Transverse colon (tissue), 4 donors: Measurements from ENCODE around the gene FLT1. TPM values are rescaled to one million over a fixed set of nuclear protein-coding genes. Genes with fewer than 3 reads are reported as not detected.

ENCODE experiments used
- DNase-seq: peaks from one replicate; pipeline ENCODE4 v3.0.0-alpha.2; 2019
- H3K27ac ChIP-seq, 4 donors: fragments of 200-600 bp; sonication (generic); 2 replicates each; pipeline ENCODE4 v1.5.1; 2016 to 2018; ENCODE audit warnings: inconsistent platforms in 4 of 4
- H3K27me3 ChIP-seq: fragments of 200-600 bp; sonication (generic); 2 replicates; pipeline ENCODE4 v1.5.1; 2017; ENCODE audit warnings: inconsistent platforms
- H3K36me3 ChIP-seq, 4 donors: fragments of 200-600 bp; sonication (generic); 2 replicates each; pipeline ENCODE4 v1.5.1; 2017 to 2019; ENCODE audit warnings: inconsistent platforms in 4 of 4
- H3K4me1 ChIP-seq, 4 donors: fragments of 200-600 bp; sonication (generic); 2 replicates each; pipeline ENCODE4 v1.5.1; 2017 to 2020; ENCODE audit warnings: inconsistent platforms in 4 of 4
- H3K4me3 ChIP-seq, 4 donors: fragments of 200-600 bp; sonication (generic); 1 replicate in 1 of 4; 2 replicates in 3 of 4; pipeline versions ENCODE4 v1.5.1 to v1.6.1; 2017 to 2019; ENCODE audit warnings: inconsistent platforms in 4 of 4
- H3K9me3 ChIP-seq, 2 donors: fragments of 200-600 bp; sonication (generic); 2 replicates each; pipeline ENCODE4 v1.5.1; 2017 to 2019; ENCODE audit warnings: inconsistent platforms in 2 of 2
- CTCF ChIP-seq, 5 experiments: fragments of 200-600 bp in 3 of 5; fragments of 450-650 bp in 2 of 5; sonication (generic) in 3 of 5; IDR thresholded peaks; 1 replicate in 2 of 5; 2 replicates in 3 of 5; pipeline ENCODE4 v1.5.1; 2016 to 2017; ENCODE audit warnings: antibody characterized with exemption in 5 of 5, inconsistent platforms in 3 of 5, mild to moderate bottlenecking in 2 of 5, moderate library complexity in 1 of 5
- EP300 ChIP-seq: sonication (generic); formaldehyde crosslinking; IDR thresholded peaks from one replicate; pipeline ENCODE4 v1.6.1; 2017; ENCODE audit warnings: antibody characterized with exemption, low read depth
- POLR2A ChIP-seq: fragments of 450-650 bp; IDR thresholded peaks from one replicate; pipeline ENCODE4 v1.6.1; 2016; ENCODE audit warnings: antibody characterized with exemption, mild to moderate bottlenecking, moderate library complexity
- POLR2AphosphoS5 ChIP-seq, 3 donors: sonication (generic); formaldehyde crosslinking; IDR thresholded peaks; one replicate each; pipeline ENCODE4 v1.6.1; 2016; ENCODE audit warnings: antibody characterized with exemption in 3 of 3
- WGBS, 2 donors: methylation state at CpG; one replicate each; pipeline ENCODE4 v1.1.5; 2018; ENCODE audit warnings: low coverage in 1 of 2; 5-methylcytosine and 5-hydroxymethylcytosine counted together
- in situ Hi-C, 4 donors: fragments of 200-750 bp; cut with MboI; loops; one replicate each; pipeline versions ENCODE4 v1.15.0 to v1.15.1; 2017; ENCODE audit warnings: low sequenced_read_pairs in 3 of 4, low pct_ligation_motif_present in 1 of 4, low pct_unique_long_range_greater_than_20kb in 1 of 4
- intact Hi-C: fragments of 100-400 bp; cut with DNase I; formaldehyde crosslinking; loops from one replicate; pipeline ENCODE4 v1.15.1; 2023; ENCODE audit warnings: low total_unique reads
- total RNA-seq, 4 donors: library from RNA; depleted of rRNA; stranded (reverse); fragments of >200 nt; gene quantifications; one replicate each; pipeline ENCODE4 v1.1.0, GENCODE V29; 2016

Gene FLT1
- total RNA-seq, 4 donors from 2014 or later, result 2.6 to 8.4 (median 3.5) TPM

DNA sequence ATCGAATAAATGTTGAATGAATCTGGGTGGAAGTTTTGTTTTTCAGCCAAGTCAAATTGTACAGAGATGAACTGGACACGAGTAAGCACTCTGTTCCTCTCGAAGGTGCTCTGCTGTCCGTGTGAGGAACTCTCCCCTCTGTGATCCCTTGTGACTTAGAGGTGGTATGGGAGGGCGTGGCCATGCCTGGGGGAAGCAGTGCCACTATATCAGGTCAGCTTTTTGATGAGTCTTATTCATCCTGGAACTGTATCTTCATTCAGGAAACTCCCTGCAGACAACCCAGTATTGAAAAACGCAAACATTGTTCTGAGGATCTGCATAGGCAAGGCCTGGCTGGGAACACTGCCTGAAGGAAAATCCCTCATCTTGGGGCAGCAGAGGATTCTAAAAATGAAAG lies 45.7 kb upstream of the FLT1 start:
- no peak overlapping the region for H3K27ac ChIP-seq
- no peak overlapping the region for H3K4me3 ChIP-seq
- H3K9me3 ChIP-seq, result no peaks in the 10 kb centered on the region
- peaks cover 0 to 6% (median 0%) of the 10 kb centered on the region in 4 donors for H3K4me1 ChIP-seq
- peaks cover 4% of the 10 kb centered on the region for H3K27me3 ChIP-seq
- in situ Hi-C loops, result no loop called here
- intact Hi-C loops, result no loop called here
- H3K36me3 ChIP-seq, result no peaks in the 10 kb centered on the region
- no peak for TF ChIP-seq POLR2AphosphoS5 (IDR thresholded peaks at IDR 0.05)
- TF ChIP-seq POLR2A, result no peak
- TF ChIP-seq CTCF (IDR thresholded peaks at IDR 0.05), result no peak
- TF ChIP-seq EP300, result no peak
- no peak for DNase-seq
- 48 to 86% methylated on average over 2 to 6 of the region's 6 CpGs for WGBS, 2 donors

GRCh38 chr13:28539625-28540286 lies 44.8 kb upstream of the FLT1 start:
- no peaks in the 10 kb centered on the region for H3K36me3 ChIP-seq
- in situ Hi-C loops (no loop called here), intact Hi-C loops (no loop called here)
- DNase-seq, result no peak
- H3K27ac ChIP-seq, result no peak overlapping the region
- no peak overlapping the region for H3K4me3 ChIP-seq
- H3K27me3 ChIP-seq, result peaks cover under 1% of the 10 kb centered on the region
- H3K9me3 ChIP-seq, result no peaks in the 10 kb centered on the region
- TF ChIP-seq POLR2A, result no peak
- no peaks in the 10 kb centered on the region for H3K4me1 ChIP-seq
- 79 to 100% methylated on average over 1 to 2 of the region's 2 CpGs for WGBS, 2 donors

GRCh38 chr13:28538932-28539331 lies 44.0 kb upstream of the FLT1 start:
- WGBS, 2 donors, result 71% methylated on average over 3 of the region's 3 CpGs
- no peaks in the 10 kb centered on the region for H3K36me3 ChIP-seq
- no peak overlapping the region for H3K4me3 ChIP-seq
- DNase-seq, result no peak
- H3K9me3 ChIP-seq, result no peaks in the 10 kb centered on the region
- H3K27ac ChIP-seq, result no peak overlapping the region
- in situ Hi-C loops, result no loop called here
- H3K4me1 ChIP-seq, result no peaks in the 10 kb centered on the region
- peaks cover 5% of the 10 kb centered on the region for H3K27me3 ChIP-seq
- intact Hi-C loops, result no loop called here
- no peak for TF ChIP-seq EP300
- TF ChIP-seq POLR2A, result no peak

- H3K36me3 ChIP-seq, result no peaks in the 10 kb centered on the region
- intact Hi-C loops (no loop called here), in situ Hi-C loops (no loop called here)
- no peak overlapping the region for H3K27ac ChIP-seq
- 29 to 41% methylated on average over 3 of the region's 3 CpGs for WGBS, 2 donors
- no peak for DNase-seq
- peaks cover 0 to 8% (median 3%) of the 10 kb centered on the region in 4 donors for H3K4me1 ChIP-seq
- H3K4me3 ChIP-seq, result no peak overlapping the region
- H3K27me3 ChIP-seq, result peaks cover 22% of the 10 kb centered on the region
- TF ChIP-seq POLR2A (no peak), CTCF (IDR thresholded peaks at IDR 0.05) (no peak), EP300 (no peak), POLR2AphosphoS5 (IDR thresholded peaks at IDR 0.05) (no peak)
- no peaks in the 10 kb centered on the region for H3K9me3 ChIP-seq
These were observed 42.2 kb upstream of the FLT1 start for GRCh38 chr13:28537171-28537570.

- WGBS, 2 donors, result 80% methylated on average over 3 of the region's 3 CpGs; no CpG with 5 or more reads in 1 of the 2 donors
- no peak for TF ChIP-seq CTCF (IDR thresholded peaks at IDR 0.05)
- TF ChIP-seq EP300, result no peak
- TF ChIP-seq POLR2AphosphoS5 (IDR thresholded peaks at IDR 0.05), result no peak
- TF ChIP-seq POLR2A, result no peak
- Histone ChIP-seq H3K36me3 (no peaks in the 10 kb centered on the region), H3K4me1 (peaks cover 0 to 16% (median 7%) of the 10 kb centered on the region in 4 donors), H3K27me3 (peaks cover 30% of the 10 kb centered on the region), H3K27ac (no peak overlapping the region), H3K9me3 (no peaks in the 10 kb centered on the region), H3K4me3 (no peak overlapping the region)
- intact Hi-C loops, result no loop called here
- no peak for DNase-seq
- in situ Hi-C loops, result no loop called here
These were observed 41.4 kb upstream of the FLT1 start for GRCh38 chr13:28536371-28536770.
